ENCODE results near the gene FAM120B.

FAM120B gene

DNA sequence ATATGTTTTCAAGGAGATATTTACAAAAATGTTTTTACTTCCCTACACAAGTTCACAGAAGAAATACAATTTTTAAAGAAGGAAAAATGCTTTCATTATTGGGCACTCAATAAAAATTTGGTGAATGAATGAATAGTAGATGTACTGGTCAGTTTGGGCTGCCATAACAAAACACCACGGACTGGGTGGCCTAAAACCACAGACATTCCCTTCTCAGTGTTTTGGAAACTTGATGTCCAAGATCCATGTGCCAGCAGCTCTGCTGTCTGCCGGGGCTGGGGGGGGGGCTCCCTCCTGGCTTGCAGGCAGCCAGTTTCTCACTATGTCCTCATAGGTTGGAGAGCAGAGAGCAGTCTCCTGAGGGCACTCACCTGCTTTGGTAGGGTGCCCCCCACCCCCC, 62.0 kb downstream of the FAM120B start:
- TF ChIP-seq CTCF (IDR thresholded peaks at IDR 0.05; ENCODE audit: insufficient read depth, low read depth, low read length, missing control alignments) = no peak
- no peak overlapping the region for H3K4me3 ChIP-seq (ENCODE audit: low read length)
- DNase-seq (ENCODE audit: low read depth) = no peak

DNA sequence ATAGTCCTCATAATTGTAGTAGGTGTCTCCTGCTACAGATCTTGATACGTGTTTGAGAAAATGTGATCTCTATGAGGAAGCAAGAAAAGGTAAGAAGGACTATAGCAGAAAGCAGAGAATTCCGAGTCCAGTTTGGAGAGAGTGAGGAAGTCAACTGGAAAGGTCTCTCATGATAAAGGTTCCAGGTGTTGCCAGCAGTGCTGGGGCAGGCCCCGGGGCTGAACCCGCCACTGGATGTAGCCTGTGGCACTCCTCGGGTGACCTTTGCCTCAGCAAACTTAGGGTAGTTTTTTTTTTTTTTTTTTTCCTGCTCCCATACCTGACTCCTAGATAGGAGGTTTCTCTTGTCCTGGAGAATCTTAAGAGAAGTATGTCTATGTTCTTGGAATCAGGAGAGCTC, 62.8 kb downstream of the FAM120B start:
- DNase-seq (ENCODE audit: low read depth) = no peak
- TF ChIP-seq CTCF (IDR thresholded peaks at IDR 0.05; ENCODE audit: insufficient read depth, low read depth, low read length, missing control alignments) = no peak

GRCh38 chr6:170370416-170370815, 63.9 kb downstream of the FAM120B start:
- no peak for TF ChIP-seq CTCF (IDR thresholded peaks at IDR 0.05; ENCODE audit: insufficient read depth, low read depth, low read length, missing control alignments)
- H3K4me3 ChIP-seq (ENCODE audit: low read length) = no peak overlapping the region
- DNase-seq (ENCODE audit: low read depth) = peak; percentile 50

More for the DNA sequence above, 62.8 kb downstream of the FAM120B start:
- H3K4me3 ChIP-seq (ENCODE audit: low read length) = no peak overlapping the region

DNA sequence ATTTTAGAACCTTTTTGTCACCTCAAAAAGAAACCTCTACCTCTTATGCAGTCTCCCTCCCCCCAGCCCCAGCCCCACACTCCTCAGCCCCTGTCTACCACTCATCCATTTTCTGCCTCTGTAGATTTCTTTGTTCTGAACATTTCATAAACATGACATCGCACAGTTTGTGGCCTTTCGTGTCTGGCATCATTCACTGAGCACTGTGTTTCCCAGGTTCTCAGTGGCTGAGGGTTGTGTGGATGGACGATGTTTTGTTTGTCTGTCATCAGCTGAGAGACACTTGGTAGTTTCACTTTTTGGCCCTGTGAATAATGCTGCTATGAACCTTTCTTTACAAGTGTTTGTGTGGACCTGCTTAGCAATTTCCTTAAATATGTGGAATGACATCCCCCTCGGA, 64.5 kb downstream of the FAM120B start:
- H3K4me3 ChIP-seq (ENCODE audit: low read length) = no peak overlapping the region
- DNase-seq (ENCODE audit: low read depth) = no peak
- TF ChIP-seq CTCF (IDR thresholded peaks at IDR 0.05; ENCODE audit: insufficient read depth, low read depth, low read length, missing control alignments) = no peak

- no peak overlapping the region for H3K4me3 ChIP-seq (ENCODE audit: low read length)
- DNase-seq (ENCODE audit: low read depth) = no peak
- TF ChIP-seq CTCF (IDR thresholded peaks at IDR 0.05; ENCODE audit: insufficient read depth, low read depth, low read length, missing control alignments) = no peak
Measured at GRCh38 chr6:170371588-170371987, 65.0 kb downstream of the FAM120B start.

GRCh38 chr6:170372380-170373325, 66.1 kb downstream of the FAM120B start:
- H3K4me3 ChIP-seq (ENCODE audit: low read length) = no peak overlapping the region
- TF ChIP-seq CTCF (IDR thresholded peaks at IDR 0.05; ENCODE audit: insufficient read depth, low read depth, low read length, missing control alignments) = no peak
- DNase-seq (ENCODE audit: low read depth) = peak; percentile 6

All from epithelial cell of esophagus (primary cell).